ENCODE data around the gene CADPS2. TPM values are rescaled to one million over a fixed set of nuclear protein-coding genes. Genes with fewer than 3 reads are reported as not detected.

The CADPS2 gene
- total RNA-seq, 1 donor from 2014 or later: 6.4 TPM

- no peaks in the 10 kb centered on the region for H3K27me3 ChIP-seq (ENCODE audit: insufficient read depth, low read length)
- H3K4me3 ChIP-seq (ENCODE audit: insufficient read depth, low read depth, low read length): no peak overlapping the region
- FAIRE-seq (no peak), DNase-seq (ENCODE audit: low read depth) (no peak)
- H3K27ac ChIP-seq (ENCODE audit: low read depth, low read length): no peak overlapping the region
- H3K9me3 ChIP-seq (ENCODE audit: insufficient read depth, low read depth, low read length): no peaks in the 10 kb centered on the region
- no peaks in the 10 kb centered on the region for H3K27me3 Mint-ChIP-seq (ENCODE audit: low read depth, unreplicated experiment)
- H3K4me2 ChIP-seq (ENCODE audit: low read length): no peak overlapping the region
- H4K20me1 ChIP-seq (ENCODE audit: insufficient read depth, low read length): no peaks in the 10 kb centered on the region
- no peak overlapping the region for H3K9ac ChIP-seq (ENCODE audit: low read length)
- H3K4me3 Mint-ChIP-seq (ENCODE audit: unreplicated experiment): no peak overlapping the region
- H2AFZ ChIP-seq (ENCODE audit: low read depth, low read length): no peak overlapping the region
- H3K36me3 Mint-ChIP-seq (ENCODE audit: low read depth, unreplicated experiment): no peaks in the 10 kb centered on the region
- H3K9me3 Mint-ChIP-seq (ENCODE audit: unreplicated experiment): no peaks in the 10 kb centered on the region
- no peak overlapping the region for H3K27ac Mint-ChIP-seq (ENCODE audit: unreplicated experiment)
- H3K4me1 Mint-ChIP-seq (ENCODE audit: low read depth, unreplicated experiment): no peaks in the 10 kb centered on the region
- no peaks in the 10 kb centered on the region for H3K36me3 ChIP-seq (ENCODE audit: insufficient read depth, low read length)
- TF ChIP-seq, protein P1, sequence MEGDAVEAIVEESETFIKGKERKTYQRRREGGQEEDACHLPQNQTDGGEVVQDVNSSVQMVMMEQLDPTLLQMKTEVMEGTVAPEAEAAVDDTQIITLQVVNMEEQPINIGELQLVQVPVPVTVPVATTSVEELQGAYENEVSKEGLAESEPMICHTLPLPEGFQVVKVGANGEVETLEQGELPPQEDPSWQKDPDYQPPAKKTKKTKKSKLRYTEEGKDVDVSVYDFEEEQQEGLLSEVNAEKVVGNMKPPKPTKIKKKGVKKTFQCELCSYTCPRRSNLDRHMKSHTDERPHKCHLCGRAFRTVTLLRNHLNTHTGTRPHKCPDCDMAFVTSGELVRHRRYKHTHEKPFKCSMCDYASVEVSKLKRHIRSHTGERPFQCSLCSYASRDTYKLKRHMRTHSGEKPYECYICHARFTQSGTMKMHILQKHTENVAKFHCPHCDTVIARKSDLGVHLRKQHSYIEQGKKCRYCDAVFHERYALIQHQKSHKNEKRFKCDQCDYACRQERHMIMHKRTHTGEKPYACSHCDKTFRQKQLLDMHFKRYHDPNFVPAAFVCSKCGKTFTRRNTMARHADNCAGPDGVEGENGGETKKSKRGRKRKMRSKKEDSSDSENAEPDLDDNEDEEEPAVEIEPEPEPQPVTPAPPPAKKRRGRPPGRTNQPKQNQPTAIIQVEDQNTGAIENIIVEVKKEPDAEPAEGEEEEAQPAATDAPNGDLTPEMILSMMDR (IDR thresholded peaks at IDR 0.05; ENCODE audit: insufficient read depth, low read depth, low read length): no peak
- no peak for TF ChIP-seq EZH2 (IDR thresholded peaks at IDR 0.05; ENCODE audit: insufficient read depth, low read length)
- H3K79me2 ChIP-seq (ENCODE audit: insufficient read depth, low read length): no peaks in the 10 kb centered on the region
- H3K4me1 ChIP-seq (ENCODE audit: insufficient read depth, low read length): no peaks in the 10 kb centered on the region
Observed at GRCh38 chr7:122482212-122482611, 404.0 kb downstream of the CADPS2 start.

DNA sequence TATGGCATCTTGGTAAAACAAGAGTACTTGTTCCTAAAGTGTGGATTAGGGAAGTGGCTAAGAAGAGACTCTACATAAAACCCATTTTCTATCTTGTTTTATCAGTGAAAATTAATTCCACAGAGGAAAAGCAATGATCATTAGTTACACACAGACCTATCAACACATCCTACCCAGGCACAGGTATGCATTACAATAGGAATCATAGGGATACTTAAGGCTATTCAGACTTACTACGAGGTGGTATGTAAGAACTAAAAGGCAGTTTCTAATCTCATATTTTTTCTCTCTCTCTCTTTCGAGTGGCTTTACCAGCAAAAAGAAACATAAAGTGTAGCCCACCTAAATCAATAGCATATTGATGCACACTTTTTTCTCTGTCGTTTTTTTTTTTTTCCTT lies 415.4 kb downstream of the CADPS2 start:
- Histone ChIP-seq H2AFZ (ENCODE audit: low read depth, low read length) (no peak overlapping the region), H3K9me3 (ENCODE audit: insufficient read depth, low read depth, low read length) (no peaks in the 10 kb centered on the region), H3K4me3 (ENCODE audit: insufficient read depth, low read depth, low read length) (no peak overlapping the region), H3K79me2 (ENCODE audit: insufficient read depth, low read length) (no peaks in the 10 kb centered on the region), H3K4me2 (ENCODE audit: low read length) (no peak overlapping the region), H3K27me3 (ENCODE audit: insufficient read depth, low read length) (no peaks in the 10 kb centered on the region), H3K27ac (ENCODE audit: low read depth, low read length) (no peak overlapping the region), H3K36me3 (ENCODE audit: insufficient read depth, low read length) (no peaks in the 10 kb centered on the region), H4K20me1 (ENCODE audit: insufficient read depth, low read length) (no peaks in the 10 kb centered on the region), H3K4me1 (ENCODE audit: insufficient read depth, low read length) (no peaks in the 10 kb centered on the region), H3K9ac (ENCODE audit: low read length) (no peak overlapping the region)
- H3K36me3 Mint-ChIP-seq (ENCODE audit: low read depth, unreplicated experiment): no peaks in the 10 kb centered on the region
- no peak overlapping the region for H3K4me3 Mint-ChIP-seq (ENCODE audit: unreplicated experiment)
- H3K4me1 Mint-ChIP-seq (ENCODE audit: low read depth, unreplicated experiment): peaks cover 3% of the 10 kb centered on the region
- H3K9me3 Mint-ChIP-seq (ENCODE audit: unreplicated experiment): no peaks in the 10 kb centered on the region
- H3K27ac Mint-ChIP-seq (ENCODE audit: unreplicated experiment): no peak overlapping the region
- TF ChIP-seq EZH2 (IDR thresholded peaks at IDR 0.05; ENCODE audit: insufficient read depth, low read length): no peak
- TF ChIP-seq, protein P1 (IDR thresholded peaks at IDR 0.05; ENCODE audit: insufficient read depth, low read depth, low read length): no peak
- H3K27me3 Mint-ChIP-seq (ENCODE audit: low read depth, unreplicated experiment): no peaks in the 10 kb centered on the region
- DNase-seq (ENCODE audit: low read depth): no peak
- FAIRE-seq: no peak

GRCh38 chr7:122468945-122469344 lies 417.3 kb downstream of the CADPS2 start:
- no peak for DNase-seq (ENCODE audit: low read depth)
- Histone ChIP-seq H3K36me3 (ENCODE audit: insufficient read depth, low read length) (no peaks in the 10 kb centered on the region), H3K4me3 (ENCODE audit: insufficient read depth, low read depth, low read length) (no peak overlapping the region), H2AFZ (ENCODE audit: low read depth, low read length) (no peak overlapping the region), H3K9ac (ENCODE audit: low read length) (no peak overlapping the region), H4K20me1 (ENCODE audit: insufficient read depth, low read length) (no peaks in the 10 kb centered on the region), H3K27ac (ENCODE audit: low read depth, low read length) (no peak overlapping the region), H3K4me1 (ENCODE audit: insufficient read depth, low read length) (no peaks in the 10 kb centered on the region), H3K9me3 (ENCODE audit: insufficient read depth, low read depth, low read length) (no peaks in the 10 kb centered on the region), H3K79me2 (ENCODE audit: insufficient read depth, low read length) (no peaks in the 10 kb centered on the region), H3K27me3 (ENCODE audit: insufficient read depth, low read length) (no peaks in the 10 kb centered on the region), H3K4me2 (ENCODE audit: low read length) (no peak overlapping the region)
- H3K4me3 Mint-ChIP-seq (ENCODE audit: unreplicated experiment): no peak overlapping the region
- no peaks in the 10 kb centered on the region for H3K27me3 Mint-ChIP-seq (ENCODE audit: low read depth, unreplicated experiment)
- no peaks in the 10 kb centered on the region for H3K9me3 Mint-ChIP-seq (ENCODE audit: unreplicated experiment)
- H3K27ac Mint-ChIP-seq (ENCODE audit: unreplicated experiment): no peak overlapping the region
- TF ChIP-seq, protein P1 (IDR thresholded peaks at IDR 0.05; ENCODE audit: insufficient read depth, low read depth, low read length): no peak
- TF ChIP-seq EZH2 (IDR thresholded peaks at IDR 0.05; ENCODE audit: insufficient read depth, low read length): no peak
- peaks cover 3% of the 10 kb centered on the region for H3K4me1 Mint-ChIP-seq (ENCODE audit: low read depth, unreplicated experiment)
- no peaks in the 10 kb centered on the region for H3K36me3 Mint-ChIP-seq (ENCODE audit: low read depth, unreplicated experiment)
- FAIRE-seq: no peak
